GM18502 (cell line): Measurements from ENCODE around the gene GPR179.

Experiments used
- ATAC-seq: cut with Tn5 transposase; IDR thresholded peaks from one replicate; pipeline ENCODE4 v1.9.1; 2021; ENCODE audit warnings: mild to moderate bottlenecking; ENCODE audit not compliant: unreplicated experiment, poor library complexity

Gene GPR179

GRCh38 chr17:38343608-38344419, at the start of gene GPR179:
GPR179 (minus strand) TSS chr17:38343956; CDS start chr17:38343789, 167 bp downstream.
- ATAC-seq, result no peak

GRCh38 chr17:38379448-38379847, 35.7 kb upstream of the GPR179 start:
- no peak for ATAC-seq

GRCh38 chr17:38369124-38369886, 25.5 kb upstream of the GPR179 start:
- ATAC-seq, result no peak

GRCh38 chr17:38364741-38365140, 21.0 kb upstream of the GPR179 start:
- no peak for ATAC-seq

- ATAC-seq, result no peak
Observed at GRCh38 chr17:38363016-38363415, 19.3 kb upstream of the GPR179 start.

GRCh38 chr17:38361694-38362465, 18.1 kb upstream of the GPR179 start:
- ATAC-seq, result no peak

GRCh38 chr17:38358586-38359513, 15.1 kb upstream of the GPR179 start:
- ATAC-seq, result no peak

GRCh38 chr17:38357486-38358123, 13.8 kb upstream of the GPR179 start:
- no peak for ATAC-seq

GRCh38 chr17:38355251-38355650, 11.5 kb upstream of the GPR179 start:
- ATAC-seq, result no peak

- ATAC-seq, result no peak
Observed at GRCh38 chr17:38354466-38354865, 10.7 kb upstream of the GPR179 start.

- ATAC-seq, result no peak
Observed at GRCh38 chr17:38353668-38354067, 9.9 kb upstream of the GPR179 start.

GRCh38 chr17:38353086-38353604, 9.4 kb upstream of the GPR179 start:
- ATAC-seq, result no peak

- peak; percentile 18 for ATAC-seq
Observed at GRCh38 chr17:38352245-38353085, 8.7 kb upstream of the GPR179 start.

- peak; percentile 87 for ATAC-seq
Observed at GRCh38 chr17:38351412-38352222, 7.9 kb upstream of the GPR179 start, which contains the start of gene SOCS7. SOCS7 (plus strand) TSS chr17:38351844; CDS start chr17:38352053, 209 bp downstream.

GRCh38 chr17:38350035-38350434, 6.3 kb upstream of the GPR179 start:
- ATAC-seq, result no peak

GRCh38 chr17:38349097-38349730, 5.5 kb upstream of the GPR179 start:
- ATAC-seq, result no peak

GRCh38 chr17:38345743-38346142, 2.0 kb upstream of the GPR179 start:
- no peak for ATAC-seq
